ENCODE results near the gene ARID1B. TPM values are rescaled to one million over a fixed set of nuclear protein-coding genes. Genes with fewer than 3 reads are reported as not detected.

Gene ARID1B
- total RNA-seq, 1 donor from 2014 or later = 97.2 TPM

- Mint-ChIP-seq H3K27ac (peak overlapping the region; percentile 82), H3K4me3 (no peak overlapping the region), H3K9me3 (no peaks in the 10 kb centered on the region), H3K4me1 (ENCODE audit: unreplicated experiment) (peaks cover 18% of the 10 kb centered on the region), H3K36me3 (peaks cover 15% of the 10 kb centered on the region), H3K27me3 (no peaks in the 10 kb centered on the region)
- TF ChIP-seq CTCF (conservative IDR thresholded peaks at IDR 0.05) = no peak
- no peak for DNase-seq (ENCODE audit: extremely low spot score, unreplicated experiment)
Measured at GRCh38 chr6:157107571-157107914, 330.4 kb downstream of the ARID1B start.

- peak overlapping the region; percentile 82 for H3K27ac Mint-ChIP-seq
- H3K4me1 Mint-ChIP-seq (ENCODE audit: unreplicated experiment) = peaks cover 18% of the 10 kb centered on the region
Measured at GRCh38 chr6:157107915-157108651, 330.9 kb downstream of the ARID1B start.

GRCh38 chr6:157108923-157109322 is 331.7 kb downstream of the ARID1B start:
- Mint-ChIP-seq H3K36me3 (peaks cover 16% of the 10 kb centered on the region), H3K4me3 (no peak overlapping the region), H3K4me1 (ENCODE audit: unreplicated experiment) (peaks cover 18% of the 10 kb centered on the region), H3K27me3 (no peaks in the 10 kb centered on the region), H3K9me3 (peaks cover 4% of the 10 kb centered on the region), H3K27ac (no peak overlapping the region)
- DNase-seq (ENCODE audit: extremely low spot score, unreplicated experiment) = no peak
- TF ChIP-seq CTCF (conservative IDR thresholded peaks at IDR 0.05) = no peak

More at GRCh38 chr6:157107915-157108651, 330.9 kb downstream of the ARID1B start:
- DNase-seq (ENCODE audit: extremely low spot score, unreplicated experiment) = no peak
- peaks cover under 1% of the 10 kb centered on the region for H3K9me3 Mint-ChIP-seq
- no peak for TF ChIP-seq CTCF (conservative IDR thresholded peaks at IDR 0.05)
- H3K4me3 Mint-ChIP-seq = peak overlapping the region; percentile 3
- peaks cover 14% of the 10 kb centered on the region for H3K36me3 Mint-ChIP-seq
- no peaks in the 10 kb centered on the region for H3K27me3 Mint-ChIP-seq

GRCh38 chr6:157110607-157111006 is 333.4 kb downstream of the ARID1B start:
- no peak for TF ChIP-seq CTCF (conservative IDR thresholded peaks at IDR 0.05)
- Mint-ChIP-seq H3K27ac (peak overlapping the region; percentile 25), H3K27me3 (no peaks in the 10 kb centered on the region), H3K36me3 (peaks cover 21% of the 10 kb centered on the region), H3K9me3 (peaks cover 4% of the 10 kb centered on the region), H3K4me3 (no peak overlapping the region), H3K4me1 (ENCODE audit: unreplicated experiment) (peaks cover 18% of the 10 kb centered on the region)
- DNase-seq (ENCODE audit: extremely low spot score, unreplicated experiment) = no peak

GRCh38 chr6:157113389-157113788 is 336.2 kb downstream of the ARID1B start:
- no peak for DNase-seq (ENCODE audit: extremely low spot score, unreplicated experiment)
- Mint-ChIP-seq H3K4me3 (no peak overlapping the region), H3K9me3 (peaks cover 4% of the 10 kb centered on the region), H3K27me3 (no peaks in the 10 kb centered on the region), H3K36me3 (peaks cover 21% of the 10 kb centered on the region), H3K4me1 (ENCODE audit: unreplicated experiment) (peaks cover 4% of the 10 kb centered on the region), H3K27ac (no peak overlapping the region)
- no peak for TF ChIP-seq CTCF (conservative IDR thresholded peaks at IDR 0.05)
